HFF-Myc (cell line): ENCODE data around the gene NT5M.

ENCODE experiments used
- DNase-seq: peaks from one replicate; pipeline ENCODE4 v3.0.0-alpha.2; 2011; ENCODE audit warnings: low read depth; ENCODE audit errors: extremely low read depth
- H3K4me3 ChIP-seq: replicated peaks from 2 replicates; pipeline ENCODE4 v1.5.1; 2011; ENCODE audit warnings: low read depth, mild to moderate bottlenecking, control low read depth, low read length
- CTCF ChIP-seq: IDR thresholded peaks from 2 replicates; pipeline ENCODE4 v1.5.1; 2012; ENCODE audit warnings: mild to moderate bottlenecking, low read depth, low read length, control low read depth; ENCODE audit errors: missing control alignments

The NT5M gene

GRCh38 chr17:17356149-17356930 lies 53.2 kb downstream of the NT5M start:
- peak; percentile 71 for DNase-seq
- no peak overlapping the region for H3K4me3 ChIP-seq
- peak; percentile 100 for TF ChIP-seq CTCF

GRCh38 chr17:17356931-17357270 lies 53.7 kb downstream of the NT5M start:
- no peak for TF ChIP-seq CTCF
- no peak overlapping the region for H3K4me3 ChIP-seq
- DNase-seq = no peak

GRCh38 chr17:17358060-17358751 lies 55.0 kb downstream of the NT5M start:
- no peak overlapping the region for H3K4me3 ChIP-seq
- no peak for DNase-seq
- no peak for TF ChIP-seq CTCF

GRCh38 chr17:17358866-17359265 lies 55.7 kb downstream of the NT5M start:
- TF ChIP-seq CTCF = no peak
- no peak overlapping the region for H3K4me3 ChIP-seq
- DNase-seq = no peak

GRCh38 chr17:17359271-17359670 lies 56.1 kb downstream of the NT5M start:
- no peak for DNase-seq
- no peak overlapping the region for H3K4me3 ChIP-seq
- no peak for TF ChIP-seq CTCF

- no peak for DNase-seq
- H3K4me3 ChIP-seq = no peak overlapping the region
- no peak for TF ChIP-seq CTCF
These were observed 57.0 kb downstream of the NT5M start for GRCh38 chr17:17360087-17360730.
